ENCODE results near the gene KERA.

KERA gene

DNA sequence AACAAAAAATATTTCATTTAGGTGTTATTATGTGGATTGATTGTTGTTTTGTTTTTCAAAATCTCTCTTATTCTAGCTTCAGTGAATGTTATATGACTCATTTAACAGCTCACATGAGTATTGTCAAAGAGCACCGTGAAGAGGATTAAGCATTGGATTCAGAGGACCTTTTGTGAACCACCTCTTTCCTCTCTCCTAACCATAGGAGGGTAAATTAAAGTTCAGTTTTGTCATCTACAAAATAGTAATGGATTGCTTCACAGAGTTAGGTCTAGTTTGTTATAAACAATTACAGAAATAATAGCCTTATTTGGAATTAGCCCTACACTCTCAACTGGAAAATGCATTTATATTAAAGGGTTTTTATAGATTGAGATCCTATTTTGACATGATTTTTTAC, 962 bp upstream of the KERA start:
- H3K79me2 ChIP-seq (ENCODE audit: insufficient read depth, low read length): no peaks in the 10 kb centered on the region
- TF ChIP-seq, protein P1, sequence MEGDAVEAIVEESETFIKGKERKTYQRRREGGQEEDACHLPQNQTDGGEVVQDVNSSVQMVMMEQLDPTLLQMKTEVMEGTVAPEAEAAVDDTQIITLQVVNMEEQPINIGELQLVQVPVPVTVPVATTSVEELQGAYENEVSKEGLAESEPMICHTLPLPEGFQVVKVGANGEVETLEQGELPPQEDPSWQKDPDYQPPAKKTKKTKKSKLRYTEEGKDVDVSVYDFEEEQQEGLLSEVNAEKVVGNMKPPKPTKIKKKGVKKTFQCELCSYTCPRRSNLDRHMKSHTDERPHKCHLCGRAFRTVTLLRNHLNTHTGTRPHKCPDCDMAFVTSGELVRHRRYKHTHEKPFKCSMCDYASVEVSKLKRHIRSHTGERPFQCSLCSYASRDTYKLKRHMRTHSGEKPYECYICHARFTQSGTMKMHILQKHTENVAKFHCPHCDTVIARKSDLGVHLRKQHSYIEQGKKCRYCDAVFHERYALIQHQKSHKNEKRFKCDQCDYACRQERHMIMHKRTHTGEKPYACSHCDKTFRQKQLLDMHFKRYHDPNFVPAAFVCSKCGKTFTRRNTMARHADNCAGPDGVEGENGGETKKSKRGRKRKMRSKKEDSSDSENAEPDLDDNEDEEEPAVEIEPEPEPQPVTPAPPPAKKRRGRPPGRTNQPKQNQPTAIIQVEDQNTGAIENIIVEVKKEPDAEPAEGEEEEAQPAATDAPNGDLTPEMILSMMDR (IDR thresholded peaks at IDR 0.05; ENCODE audit: low read length): no peak
- no peak for TF ChIP-seq EZH2 (IDR thresholded peaks at IDR 0.05; ENCODE audit: borderline replicate concordance, low read length)
- H3K27me3 ChIP-seq (ENCODE audit: insufficient read depth, low read length): no peaks in the 10 kb centered on the region
- H3K36me3 ChIP-seq (ENCODE audit: insufficient read depth, low read length): no peaks in the 10 kb centered on the region
- H3K27ac ChIP-seq (ENCODE audit: low read depth, low read length, poor library complexity, severe bottlenecking): no peak overlapping the region
- no peak overlapping the region for H3K4me3 ChIP-seq (ENCODE audit: low read depth, low read length, poor library complexity, severe bottlenecking)
- no peaks in the 10 kb centered on the region for H3K4me1 ChIP-seq (ENCODE audit: insufficient read depth, low read length, severe bottlenecking)
- H3K9ac ChIP-seq (ENCODE audit: low read length): no peak overlapping the region
- no peaks in the 10 kb centered on the region for H3F3A ChIP-seq (ENCODE audit: insufficient read depth, low read length)
- no peaks in the 10 kb centered on the region for H3K9me2 ChIP-seq (ENCODE audit: low read depth, low read length)
- H4K20me1 ChIP-seq (ENCODE audit: insufficient read depth, low read length): no peaks in the 10 kb centered on the region
- no peak overlapping the region for H3K4me2 ChIP-seq (ENCODE audit: low read length)
- H2AFZ ChIP-seq (ENCODE audit: low read length): no peak overlapping the region
- no peaks in the 10 kb centered on the region for H3K9me3 ChIP-seq (ENCODE audit: low read length)

DNA sequence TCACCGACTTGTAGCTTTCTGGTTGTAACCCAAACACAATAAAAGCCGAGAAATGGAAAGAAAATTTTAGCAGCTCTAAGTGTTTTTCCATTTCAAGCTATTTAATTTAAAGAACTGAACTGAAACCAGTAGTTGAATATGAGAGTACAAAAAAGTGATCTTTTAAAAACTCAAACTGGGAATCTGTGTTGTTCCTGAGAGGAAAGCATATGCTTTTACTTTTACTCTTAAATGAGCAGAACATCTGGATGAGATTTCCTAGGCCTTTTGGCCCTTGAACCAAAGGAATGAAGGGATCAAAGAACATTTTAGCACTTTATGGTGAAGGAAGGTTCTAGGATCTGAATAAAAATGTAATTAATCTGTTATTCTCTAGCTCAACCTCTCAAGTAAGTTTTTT, 1.3 kb downstream of the KERA start:
- no peaks in the 10 kb centered on the region for H3K36me3 ChIP-seq (ENCODE audit: insufficient read depth, low read length)
- no peak overlapping the region for H3K4me2 ChIP-seq (ENCODE audit: low read length)
- H3K9me3 ChIP-seq (ENCODE audit: low read length): no peaks in the 10 kb centered on the region
- H3K27ac ChIP-seq (ENCODE audit: low read depth, low read length, poor library complexity, severe bottlenecking): no peak overlapping the region
- no peaks in the 10 kb centered on the region for H3K27me3 ChIP-seq (ENCODE audit: insufficient read depth, low read length)
- H3K9me2 ChIP-seq (ENCODE audit: low read depth, low read length): no peaks in the 10 kb centered on the region
- no peaks in the 10 kb centered on the region for H3K79me2 ChIP-seq (ENCODE audit: insufficient read depth, low read length)
- no peak overlapping the region for H3K9ac ChIP-seq (ENCODE audit: low read length)
- H2AFZ ChIP-seq (ENCODE audit: low read length): no peak overlapping the region
- no peaks in the 10 kb centered on the region for H3F3A ChIP-seq (ENCODE audit: insufficient read depth, low read length)
- no peak overlapping the region for H3K4me3 ChIP-seq (ENCODE audit: low read depth, low read length, poor library complexity, severe bottlenecking)
- TF ChIP-seq, protein P1 (IDR thresholded peaks at IDR 0.05; ENCODE audit: low read length): no peak
- TF ChIP-seq EZH2 (IDR thresholded peaks at IDR 0.05; ENCODE audit: borderline replicate concordance, low read length): no peak
- no peaks in the 10 kb centered on the region for H3K4me1 ChIP-seq (ENCODE audit: insufficient read depth, low read length, severe bottlenecking)
- H4K20me1 ChIP-seq (ENCODE audit: insufficient read depth, low read length): no peaks in the 10 kb centered on the region

DNA sequence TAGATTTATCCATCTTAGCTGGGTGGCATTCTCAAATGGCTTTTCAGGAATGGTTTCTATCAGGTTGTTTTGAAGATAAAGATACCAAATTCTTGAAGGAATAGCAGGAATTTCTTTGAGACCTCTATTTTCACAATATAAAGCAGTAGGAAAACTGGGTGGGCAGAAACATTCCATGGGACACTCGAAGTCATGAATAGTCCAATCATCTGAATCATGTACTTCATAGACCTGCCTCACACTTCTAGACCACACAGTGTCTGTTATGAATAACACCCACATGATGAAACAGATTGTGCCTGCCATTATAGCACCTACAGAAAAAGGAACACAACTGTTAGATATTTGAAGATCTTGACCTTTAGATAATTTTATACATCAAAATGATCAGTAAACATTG, 1.8 kb downstream of the KERA start:
- no peaks in the 10 kb centered on the region for H3K4me1 ChIP-seq (ENCODE audit: insufficient read depth, low read length, severe bottlenecking)
- no peaks in the 10 kb centered on the region for H3K79me2 ChIP-seq (ENCODE audit: insufficient read depth, low read length)
- no peak overlapping the region for H2AFZ ChIP-seq (ENCODE audit: low read length)
- no peaks in the 10 kb centered on the region for H4K20me1 ChIP-seq (ENCODE audit: insufficient read depth, low read length)
- TF ChIP-seq, protein P1 (IDR thresholded peaks at IDR 0.05; ENCODE audit: low read length): no peak
- no peak for TF ChIP-seq EZH2 (IDR thresholded peaks at IDR 0.05; ENCODE audit: borderline replicate concordance, low read length)
- H3K9me2 ChIP-seq (ENCODE audit: low read depth, low read length): no peaks in the 10 kb centered on the region
- H3K4me2 ChIP-seq (ENCODE audit: low read length): no peak overlapping the region
- no peak overlapping the region for H3K27ac ChIP-seq (ENCODE audit: low read depth, low read length, poor library complexity, severe bottlenecking)
- H3K9me3 ChIP-seq (ENCODE audit: low read length): no peaks in the 10 kb centered on the region
- H3K36me3 ChIP-seq (ENCODE audit: insufficient read depth, low read length): no peaks in the 10 kb centered on the region
- H3K4me3 ChIP-seq (ENCODE audit: low read depth, low read length, poor library complexity, severe bottlenecking): no peak overlapping the region
- no peaks in the 10 kb centered on the region for H3F3A ChIP-seq (ENCODE audit: insufficient read depth, low read length)
- no peak overlapping the region for H3K9ac ChIP-seq (ENCODE audit: low read length)
- H3K27me3 ChIP-seq (ENCODE audit: insufficient read depth, low read length): no peaks in the 10 kb centered on the region

Data from OCI-LY1 (cell line).